ENCODE measurements around the gene POLR1A.

Gene POLR1A

GRCh38 chr2:85971366-85971765, 134.3 kb downstream of the POLR1A start:
- no peak for DNase-seq

All from NCI-H1092 treated with DMSO at 0.1 percent for 48 hours (cell line).